HG03432 (cell line): ENCODE results near the gene CHD6.

Experiments used
- ATAC-seq: cut with Tn5 transposase; IDR thresholded peaks from one replicate; pipeline ENCODE4 v1.9.1; 2021; ENCODE audit warnings: mild to moderate bottlenecking, moderate library complexity; ENCODE audit not compliant: unreplicated experiment

CHD6 gene

GRCh38 chr20:41406896-41407444 lies 211.2 kb downstream of the CHD6 start:
- no peak for ATAC-seq

- no peak for ATAC-seq
These were observed 211.8 kb downstream of the CHD6 start for GRCh38 chr20:41406353-41406752.

- no peak for ATAC-seq
These were observed 212.7 kb downstream of the CHD6 start for GRCh38 chr20:41405436-41405835.

- no peak for ATAC-seq
These were observed 214.6 kb downstream of the CHD6 start for GRCh38 chr20:41403604-41404003.

- ATAC-seq = no peak
These were observed 219.8 kb downstream of the CHD6 start for GRCh38 chr20:41398408-41398807.

GRCh38 chr20:41395667-41396664 lies 222.2 kb downstream of the CHD6 start:
- ATAC-seq = no peak

GRCh38 chr20:41394931-41395666 lies 223.1 kb downstream of the CHD6 start:
- ATAC-seq = no peak

GRCh38 chr20:41394081-41394480 lies 224.1 kb downstream of the CHD6 start:
- ATAC-seq = no peak

GRCh38 chr20:41393705-41394066 lies 224.5 kb downstream of the CHD6 start:
- ATAC-seq = no peak

- no peak for ATAC-seq
These were observed 225.1 kb downstream of the CHD6 start for GRCh38 chr20:41392871-41393704.

GRCh38 chr20:41392295-41392694 lies 225.9 kb downstream of the CHD6 start:
- no peak for ATAC-seq

GRCh38 chr20:41391587-41392001 lies 226.6 kb downstream of the CHD6 start:
- no peak for ATAC-seq

- ATAC-seq = no peak
These were observed 227.3 kb downstream of the CHD6 start for GRCh38 chr20:41390889-41391288.

- no peak for ATAC-seq
These were observed 230.7 kb downstream of the CHD6 start for GRCh38 chr20:41387444-41387851.

GRCh38 chr20:41386502-41387427 lies 231.4 kb downstream of the CHD6 start:
- no peak for ATAC-seq

GRCh38 chr20:41382791-41383305 lies 235.3 kb downstream of the CHD6 start:
- no peak for ATAC-seq

GRCh38 chr20:41380551-41381193 lies 237.5 kb downstream of the CHD6 start:
- ATAC-seq = no peak

- ATAC-seq = no peak
These were observed 238.6 kb downstream of the CHD6 start for GRCh38 chr20:41379551-41379950.

GRCh38 chr20:41377275-41377674 lies 240.9 kb downstream of the CHD6 start:
- no peak for ATAC-seq
